ENCODE results near the gene USP10.
A peak's percentile ranks its signal among the peaks of the same experiment; 100 is the strongest.

USP10 gene

DNA sequence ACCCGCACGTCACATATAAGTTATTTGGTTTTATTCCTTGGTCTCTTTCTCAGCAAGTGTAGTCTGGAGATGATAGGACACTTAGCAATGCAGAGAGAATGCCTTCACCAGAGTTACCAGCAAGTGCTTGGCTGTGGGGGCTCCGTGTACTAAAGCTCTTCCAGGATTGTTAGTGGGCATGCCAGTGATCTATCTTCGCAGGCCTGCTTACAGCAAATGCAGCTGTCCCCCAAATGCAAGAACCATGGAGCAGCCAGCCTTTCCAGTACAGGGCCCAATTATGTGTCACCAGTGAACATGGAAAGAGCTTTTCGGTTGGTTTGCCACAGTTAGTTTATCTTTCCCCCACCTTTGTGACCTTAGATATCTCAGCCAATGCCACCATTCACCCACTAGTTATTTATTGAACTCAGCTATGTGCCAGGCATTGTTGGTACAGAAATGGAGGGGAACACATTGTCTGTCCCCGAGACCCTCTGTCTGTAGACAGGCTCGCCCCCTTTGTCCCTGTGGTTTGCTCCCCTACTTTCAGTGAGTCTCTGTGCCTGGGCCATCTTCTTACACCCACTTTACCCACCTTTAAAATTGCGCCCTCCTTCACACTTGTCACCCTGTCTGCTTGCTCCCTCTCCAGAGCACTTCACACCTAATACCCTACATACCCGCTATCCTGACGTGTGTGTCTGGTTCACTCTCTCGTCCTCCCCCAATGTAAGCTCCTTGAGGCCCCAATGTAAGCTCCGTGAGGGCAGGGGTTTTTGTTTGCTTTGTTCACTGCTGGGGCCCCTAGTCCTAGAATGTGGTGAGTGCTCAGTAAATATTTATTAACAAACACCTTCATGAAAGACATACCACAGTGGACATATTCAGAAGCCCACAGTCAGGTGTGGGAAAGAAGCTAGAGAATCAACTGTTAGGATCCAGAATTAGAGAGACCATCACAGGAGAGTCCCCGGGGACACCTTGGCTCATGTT lies 13.3 kb downstream of the USP10 start:
- ATAC-seq (replicated peaks; ENCODE audit: extremely low read depth, poor library complexity, severe bottlenecking): no peak
- no peak for DNase-seq (ENCODE audit: low spot score in 2 of 2)
- peak overlapping the region; percentile 21 for H3K4me3 Mint-ChIP-seq
- H3K36me3 Mint-ChIP-seq (ENCODE audit: insufficient read depth): peaks cover 9% of the 10 kb centered on the region
- H3K9me3 Mint-ChIP-seq: no peaks in the 10 kb centered on the region
- H3K27me3 Mint-ChIP-seq: no peaks in the 10 kb centered on the region
- peaks cover 87% of the 10 kb centered on the region for H3K4me1 Mint-ChIP-seq
- H3K27ac Mint-ChIP-seq (ENCODE audit: low read depth): peak overlapping the region; percentile 84

DNA sequence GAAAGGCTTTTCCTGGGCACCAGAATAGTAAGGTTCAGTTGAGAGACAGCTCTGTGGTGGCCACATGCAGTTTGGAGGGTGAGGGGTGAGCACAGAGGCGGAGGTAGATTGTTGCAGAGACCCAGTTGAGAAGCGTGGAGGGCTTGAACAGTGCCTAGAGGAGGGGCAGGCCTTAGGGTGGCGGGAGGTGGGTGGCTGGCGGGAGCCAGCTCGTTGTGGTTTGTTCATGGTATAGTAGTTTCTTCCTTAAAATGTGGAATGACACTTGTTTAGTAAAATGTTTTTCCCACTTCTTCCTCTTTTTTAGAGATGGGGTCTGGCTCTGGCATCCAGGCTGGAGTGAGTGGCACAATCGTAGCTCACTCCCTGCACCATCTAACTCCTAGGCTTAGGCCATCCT lies 14.2 kb downstream of the USP10 start:
- ATAC-seq (replicated peaks; ENCODE audit: extremely low read depth, poor library complexity, severe bottlenecking) (no peak), DNase-seq (ENCODE audit: low spot score in 2 of 2) (no peak)
- H3K36me3 Mint-ChIP-seq (ENCODE audit: insufficient read depth): peaks cover 8% of the 10 kb centered on the region
- H3K27me3 Mint-ChIP-seq: no peaks in the 10 kb centered on the region
- H3K4me3 Mint-ChIP-seq: no peak overlapping the region
- peak overlapping the region; percentile 84 for H3K27ac Mint-ChIP-seq (ENCODE audit: low read depth)
- peaks cover 82% of the 10 kb centered on the region for H3K4me1 Mint-ChIP-seq
- no peaks in the 10 kb centered on the region for H3K9me3 Mint-ChIP-seq

DNA sequence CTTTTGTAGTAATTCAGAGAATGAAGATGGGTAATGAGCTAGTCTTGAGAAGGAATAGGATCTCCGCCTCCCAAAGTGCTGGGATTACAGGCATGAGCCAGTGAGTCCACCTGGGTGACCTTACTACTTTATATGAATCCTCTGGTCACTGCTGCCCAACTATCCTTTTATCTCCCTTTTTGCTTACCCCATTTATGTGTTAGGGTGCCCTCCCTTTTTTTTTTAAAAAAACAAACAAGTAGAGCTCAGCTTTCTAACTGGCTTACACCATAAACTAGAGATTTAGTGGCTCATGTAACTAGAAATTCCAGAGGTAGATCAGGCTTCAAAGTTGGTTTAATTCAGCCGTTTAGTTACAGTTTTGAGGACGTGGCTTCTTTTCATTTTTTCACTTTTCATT lies 15.6 kb downstream of the USP10 start:
- DNase-seq (ENCODE audit: low spot score in 2 of 2): no peak

DNA sequence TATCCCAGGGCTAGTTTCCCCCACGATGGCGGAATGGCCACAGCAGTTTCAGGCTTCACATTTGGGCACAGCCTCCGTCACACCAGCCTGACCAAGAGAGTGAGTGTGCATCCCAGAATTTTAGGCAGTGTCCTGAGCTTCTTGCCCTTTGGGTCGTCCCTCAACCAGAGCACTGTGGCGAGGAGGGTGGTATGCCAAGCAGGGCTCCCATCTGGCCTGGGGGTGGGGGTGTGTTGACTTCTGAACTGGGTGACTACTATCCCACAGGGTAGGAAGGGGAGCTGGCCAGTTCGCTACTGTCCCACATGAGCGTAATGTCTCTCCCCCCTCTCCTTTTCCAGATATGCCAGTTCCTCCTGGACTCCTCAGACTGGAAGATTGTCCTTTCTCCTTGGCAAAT lies 16.1 kb downstream of the USP10 start:
- DNase-seq (ENCODE audit: low spot score in 2 of 2): no peak
- Mint-ChIP-seq H3K36me3 (ENCODE audit: insufficient read depth) (peaks cover 10% of the 10 kb centered on the region), H3K27me3 (no peaks in the 10 kb centered on the region), H3K27ac (ENCODE audit: low read depth) (no peak overlapping the region), H3K9me3 (no peaks in the 10 kb centered on the region), H3K4me3 (no peak overlapping the region), H3K4me1 (peaks cover 79% of the 10 kb centered on the region)
- no peak for ATAC-seq (replicated peaks; ENCODE audit: extremely low read depth, poor library complexity, severe bottlenecking)

More for the DNA sequence above, 15.6 kb downstream of the USP10 start:
- Mint-ChIP-seq H3K27me3 (no peaks in the 10 kb centered on the region), H3K36me3 (ENCODE audit: insufficient read depth) (peaks cover 9% of the 10 kb centered on the region), H3K27ac (ENCODE audit: low read depth) (no peak overlapping the region), H3K4me1 (peaks cover 83% of the 10 kb centered on the region), H3K9me3 (no peaks in the 10 kb centered on the region), H3K4me3 (no peak overlapping the region)
- ATAC-seq (replicated peaks; ENCODE audit: extremely low read depth, poor library complexity, severe bottlenecking): no peak

DNA sequence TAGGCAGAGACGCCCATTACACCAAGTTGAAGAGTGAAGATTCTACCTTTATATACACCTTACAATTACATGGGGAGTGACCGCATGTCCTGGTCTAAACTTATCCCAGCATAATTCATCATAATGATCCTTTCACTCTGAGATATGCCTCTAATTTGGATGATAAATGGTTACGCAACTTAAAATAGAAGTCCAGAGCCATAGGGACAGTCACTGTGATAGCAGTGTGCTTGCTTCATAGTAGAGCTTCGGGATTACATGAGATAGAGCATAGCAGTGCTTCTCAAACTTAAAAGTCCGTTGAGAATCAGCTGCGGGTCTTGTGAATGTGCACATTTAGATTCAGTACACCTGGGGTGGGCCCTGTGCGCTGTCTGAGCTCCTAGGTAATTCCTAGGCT lies 16.9 kb downstream of the USP10 start:
- Mint-ChIP-seq H3K9me3 (no peaks in the 10 kb centered on the region), H3K4me1 (peaks cover 70% of the 10 kb centered on the region), H3K27me3 (no peaks in the 10 kb centered on the region), H3K27ac (ENCODE audit: low read depth) (no peak overlapping the region), H3K36me3 (ENCODE audit: insufficient read depth) (peaks cover 10% of the 10 kb centered on the region), H3K4me3 (no peak overlapping the region)
- DNase-seq (ENCODE audit: low spot score in 2 of 2) (no peak), ATAC-seq (replicated peaks; ENCODE audit: extremely low read depth, poor library complexity, severe bottlenecking) (no peak)

DNA sequence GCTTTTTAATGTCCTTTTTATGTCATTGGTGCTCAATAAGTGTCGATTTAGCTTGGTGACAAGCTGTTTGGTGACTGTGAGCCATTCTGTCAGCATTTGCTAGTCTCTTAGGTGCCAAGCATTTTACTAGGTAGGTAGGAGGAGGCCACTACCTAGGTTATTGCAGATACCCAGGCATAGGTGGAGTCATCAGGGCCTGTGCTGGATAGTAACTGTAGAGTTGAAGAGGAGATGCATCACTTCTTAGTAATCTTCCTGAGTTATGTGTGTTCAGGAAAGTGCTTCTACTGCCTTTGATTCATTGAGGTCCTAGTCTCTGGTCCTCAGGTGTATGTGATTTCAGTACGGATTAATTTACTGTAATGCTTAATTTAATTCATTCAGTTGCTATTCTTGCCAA lies 17.7 kb downstream of the USP10 start:
- no peaks in the 10 kb centered on the region for H3K27me3 Mint-ChIP-seq
- ATAC-seq (replicated peaks; ENCODE audit: extremely low read depth, poor library complexity, severe bottlenecking) (no peak), DNase-seq (ENCODE audit: low spot score in 2 of 2) (no peak)
- peaks cover 9% of the 10 kb centered on the region for H3K36me3 Mint-ChIP-seq (ENCODE audit: insufficient read depth)
- H3K4me3 Mint-ChIP-seq: no peak overlapping the region
- H3K9me3 Mint-ChIP-seq: no peaks in the 10 kb centered on the region
- H3K4me1 Mint-ChIP-seq: peaks cover 70% of the 10 kb centered on the region
- H3K27ac Mint-ChIP-seq (ENCODE audit: low read depth): peak overlapping the region; percentile 14

DNA sequence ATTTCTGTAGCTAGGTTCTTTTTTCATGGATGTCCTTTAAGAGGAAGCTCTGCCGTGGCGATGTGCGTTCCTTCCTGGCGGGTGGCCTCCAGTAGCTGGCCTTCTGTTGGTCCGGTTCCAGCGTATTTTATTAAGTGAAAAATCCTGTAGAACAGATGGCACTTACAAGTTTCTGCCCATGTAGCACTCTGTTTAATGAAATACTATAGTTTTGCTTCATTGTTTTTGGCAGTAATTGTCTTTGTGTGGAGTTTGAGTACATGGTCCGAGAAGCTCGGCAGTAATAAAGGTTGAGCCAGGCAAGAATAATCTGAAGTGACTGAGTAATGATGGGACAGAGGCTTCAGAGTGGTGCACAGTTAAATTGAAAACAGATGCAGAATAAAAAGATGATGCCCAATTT lies 20.4 kb downstream of the USP10 start:
- Mint-ChIP-seq H3K9me3 (no peaks in the 10 kb centered on the region), H3K27ac (ENCODE audit: low read depth) (no peak overlapping the region), H3K4me3 (no peak overlapping the region), H3K36me3 (ENCODE audit: insufficient read depth) (peaks cover 10% of the 10 kb centered on the region), H3K27me3 (no peaks in the 10 kb centered on the region), H3K4me1 (peaks cover 57% of the 10 kb centered on the region)
- no peak for DNase-seq (ENCODE audit: low spot score in 2 of 2)
- ATAC-seq (replicated peaks; ENCODE audit: extremely low read depth, poor library complexity, severe bottlenecking): no peak

DNA sequence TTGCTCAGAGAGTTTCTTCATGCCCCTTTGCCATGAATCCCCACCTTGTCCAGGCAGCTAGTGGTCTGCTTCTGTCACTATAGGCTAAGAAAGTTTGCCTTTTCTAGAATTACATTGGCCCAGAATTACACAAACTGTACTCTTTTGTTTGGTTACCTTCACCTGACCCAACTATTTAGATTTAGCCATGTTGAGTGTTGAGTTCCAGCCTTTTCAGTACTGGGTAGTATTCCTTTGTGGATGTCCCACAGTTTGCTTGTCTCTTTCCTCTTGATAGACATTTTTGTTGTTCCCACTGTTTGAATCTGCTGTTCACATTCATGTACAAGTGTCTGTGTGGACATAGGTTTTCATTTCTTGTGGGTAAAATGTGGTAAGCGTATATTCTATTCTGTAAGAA lies 22.3 kb downstream of the USP10 start:
- no peaks in the 10 kb centered on the region for H3K9me3 Mint-ChIP-seq
- H3K4me1 Mint-ChIP-seq: peaks cover 49% of the 10 kb centered on the region
- H3K4me3 Mint-ChIP-seq: no peak overlapping the region
- no peaks in the 10 kb centered on the region for H3K27me3 Mint-ChIP-seq
- DNase-seq (ENCODE audit: low spot score in 2 of 2) (no peak), ATAC-seq (replicated peaks; ENCODE audit: extremely low read depth, poor library complexity, severe bottlenecking) (no peak)
- peaks cover 8% of the 10 kb centered on the region for H3K36me3 Mint-ChIP-seq (ENCODE audit: insufficient read depth)
- H3K27ac Mint-ChIP-seq (ENCODE audit: low read depth): no peak overlapping the region

DNA sequence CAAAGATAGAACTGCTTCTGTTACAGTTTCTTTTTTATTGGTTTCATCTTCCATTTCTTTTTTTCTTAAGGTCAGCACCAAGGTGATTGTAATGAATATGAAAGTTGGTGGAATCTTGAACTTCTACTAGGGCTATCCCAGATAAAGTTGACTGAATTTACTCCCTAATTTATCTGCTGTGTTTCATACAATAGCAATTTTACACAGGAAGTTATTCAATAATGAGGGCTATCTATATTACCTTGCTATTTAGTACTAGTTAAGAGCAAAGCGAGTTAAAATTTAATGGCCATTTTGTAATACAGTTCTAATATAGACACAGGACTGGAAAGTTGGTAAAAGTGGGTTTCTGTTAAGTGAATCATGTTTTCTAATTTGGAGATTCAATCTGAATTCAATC lies 24.1 kb downstream of the USP10 start:
- H3K27me3 Mint-ChIP-seq: no peaks in the 10 kb centered on the region
- peak overlapping the region; percentile 55 for H3K27ac Mint-ChIP-seq (ENCODE audit: low read depth)
- peaks cover 39% of the 10 kb centered on the region for H3K4me1 Mint-ChIP-seq
- ATAC-seq (replicated peaks; ENCODE audit: extremely low read depth, poor library complexity, severe bottlenecking): no peak
- no peak for DNase-seq (ENCODE audit: low spot score in 2 of 2)
- H3K4me3 Mint-ChIP-seq: no peak overlapping the region
- H3K36me3 Mint-ChIP-seq (ENCODE audit: insufficient read depth): peaks cover 10% of the 10 kb centered on the region
- H3K9me3 Mint-ChIP-seq: no peaks in the 10 kb centered on the region

DNA sequence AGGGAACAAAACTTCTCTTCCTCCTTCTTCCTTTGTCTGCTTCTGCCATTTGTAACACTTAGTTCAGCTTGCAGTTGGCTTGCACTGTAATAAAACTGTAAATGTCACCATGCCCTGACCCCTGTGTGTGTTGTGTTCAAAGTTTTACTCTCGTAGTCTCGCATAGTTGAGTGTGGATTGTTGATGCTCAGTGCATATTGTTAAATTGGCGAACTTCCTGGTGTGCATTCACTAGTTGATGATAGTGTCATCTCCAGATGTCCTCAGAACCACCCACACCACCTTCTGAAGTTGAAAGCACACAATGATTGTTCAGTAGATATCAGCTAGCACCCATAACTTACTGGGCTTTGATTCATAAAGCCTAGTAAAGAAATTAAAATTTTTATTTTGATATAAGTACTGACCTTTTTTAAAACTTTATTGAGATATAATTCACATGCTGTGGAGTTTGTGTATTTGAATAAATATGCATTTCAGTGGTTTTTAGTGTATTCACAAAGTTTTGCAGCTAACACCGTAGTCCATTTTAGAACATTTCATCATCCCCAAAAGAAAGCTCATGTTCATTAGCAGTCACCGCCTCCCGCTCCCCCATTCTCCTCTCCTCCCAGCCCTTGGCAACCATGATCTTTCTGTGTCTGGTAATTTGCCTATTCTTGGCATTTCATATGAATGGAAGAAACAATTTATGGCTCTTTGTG lies 25.0 kb downstream of the USP10 start:
- peaks cover 10% of the 10 kb centered on the region for H3K36me3 Mint-ChIP-seq (ENCODE audit: insufficient read depth)
- H3K4me1 Mint-ChIP-seq: peaks cover 36% of the 10 kb centered on the region
- peak overlapping the region; percentile 55 for H3K27ac Mint-ChIP-seq (ENCODE audit: low read depth)
- no peak for ATAC-seq (replicated peaks; ENCODE audit: extremely low read depth, poor library complexity, severe bottlenecking)
- no peaks in the 10 kb centered on the region for H3K9me3 Mint-ChIP-seq
- H3K27me3 Mint-ChIP-seq: no peaks in the 10 kb centered on the region
- DNase-seq (ENCODE audit: low spot score in 2 of 2): no peak
- H3K4me3 Mint-ChIP-seq: no peak overlapping the region

DNA sequence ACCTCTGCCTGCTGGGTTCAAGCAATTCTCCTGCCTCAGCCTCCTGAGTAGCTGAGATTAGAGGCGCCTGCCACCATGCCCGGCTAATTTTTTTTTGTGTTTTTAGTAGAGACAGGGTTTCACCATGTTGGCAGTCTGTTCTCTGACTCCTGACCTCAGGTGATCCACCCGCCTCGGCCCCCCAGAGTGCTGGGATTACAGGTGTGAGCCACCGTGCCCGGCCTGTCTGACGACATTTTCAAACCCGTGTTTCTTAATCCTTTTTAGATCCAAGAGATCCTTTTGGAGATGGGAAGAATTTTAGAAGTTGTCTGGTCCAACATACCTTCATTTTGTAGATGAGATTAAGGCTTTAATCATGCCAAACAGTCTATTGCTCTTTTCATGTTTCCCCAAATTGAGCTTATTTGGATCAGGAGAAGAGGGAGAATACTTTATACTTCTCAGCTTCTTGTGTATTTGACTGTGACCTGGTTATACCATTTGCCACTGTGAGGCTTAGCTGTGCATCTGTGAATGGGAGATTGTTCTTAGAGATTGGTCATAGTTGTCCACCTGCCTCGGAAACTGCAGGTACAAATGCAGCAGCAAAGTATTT lies 25.8 kb downstream of the USP10 start:
- H3K27me3 Mint-ChIP-seq: no peaks in the 10 kb centered on the region
- ATAC-seq (replicated peaks; ENCODE audit: extremely low read depth, poor library complexity, severe bottlenecking) (no peak), DNase-seq (ENCODE audit: low spot score in 2 of 2) (no peak)
- no peaks in the 10 kb centered on the region for H3K9me3 Mint-ChIP-seq
- H3K4me3 Mint-ChIP-seq: no peak overlapping the region
- H3K4me1 Mint-ChIP-seq: peaks cover 38% of the 10 kb centered on the region
- no peak overlapping the region for H3K27ac Mint-ChIP-seq (ENCODE audit: low read depth)
- peaks cover 8% of the 10 kb centered on the region for H3K36me3 Mint-ChIP-seq (ENCODE audit: insufficient read depth)

DNA sequence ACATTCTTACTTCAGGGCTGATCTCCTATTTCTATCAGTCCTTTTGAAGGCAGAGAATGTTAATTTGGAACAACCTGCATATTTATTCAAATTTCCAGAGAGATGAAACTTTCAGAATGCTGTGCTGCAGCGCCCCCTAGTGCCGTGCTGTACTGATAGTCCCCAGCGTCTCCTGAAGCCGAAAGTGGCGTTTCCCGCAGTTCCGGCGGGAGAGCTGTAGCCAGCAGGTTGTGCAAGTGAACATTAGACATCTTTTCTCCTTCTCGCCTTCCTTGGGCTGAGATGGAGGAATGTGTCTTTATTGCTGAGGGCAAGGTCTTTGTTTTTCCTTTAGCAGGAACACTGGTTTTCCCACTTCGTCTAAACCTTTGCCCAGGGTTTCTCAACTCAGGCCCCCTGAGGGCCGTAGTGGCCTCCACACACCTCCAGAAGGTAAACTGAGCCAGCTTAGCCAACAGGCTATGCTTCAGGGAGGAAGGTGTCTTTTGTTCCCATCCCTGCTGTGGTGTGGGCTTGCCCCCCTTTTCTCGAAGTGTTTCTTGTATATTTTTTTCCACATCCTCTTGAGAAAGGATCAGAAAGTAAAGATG lies 26.4 kb downstream of the USP10 start:
- H3K4me3 Mint-ChIP-seq: peak overlapping the region; percentile 20
- no peaks in the 10 kb centered on the region for H3K27me3 Mint-ChIP-seq

More for the DNA sequence above, 26.4 kb downstream of the USP10 start:
- Mint-ChIP-seq H3K9me3 (no peaks in the 10 kb centered on the region), H3K27ac (ENCODE audit: low read depth) (no peak overlapping the region), H3K4me1 (peaks cover 42% of the 10 kb centered on the region), H3K36me3 (ENCODE audit: insufficient read depth) (peaks cover 6% of the 10 kb centered on the region)
- peak; percentile 68 to 87 for DNase-seq (ENCODE audit: low spot score in 2 of 2)
- peak; percentile 69 for ATAC-seq (replicated peaks; ENCODE audit: extremely low read depth, poor library complexity, severe bottlenecking)

All from central memory CD8-positive, alpha-beta T cell (primary cell).